NCI-H187 (cell line): ENCODE results near the gene CMIP.
"Not testable (repeated sequence)": the region's sequence is repeated elsewhere in the genome, so short reads cannot be mapped to it uniquely, and the experiment has no call there.

Experiments used
- DNase-seq, 2 experiments: peaks; one replicate each; lab custom pipeline; 2025; lab: John Stamatoyannopoulos, UW

CMIP gene

DNA sequence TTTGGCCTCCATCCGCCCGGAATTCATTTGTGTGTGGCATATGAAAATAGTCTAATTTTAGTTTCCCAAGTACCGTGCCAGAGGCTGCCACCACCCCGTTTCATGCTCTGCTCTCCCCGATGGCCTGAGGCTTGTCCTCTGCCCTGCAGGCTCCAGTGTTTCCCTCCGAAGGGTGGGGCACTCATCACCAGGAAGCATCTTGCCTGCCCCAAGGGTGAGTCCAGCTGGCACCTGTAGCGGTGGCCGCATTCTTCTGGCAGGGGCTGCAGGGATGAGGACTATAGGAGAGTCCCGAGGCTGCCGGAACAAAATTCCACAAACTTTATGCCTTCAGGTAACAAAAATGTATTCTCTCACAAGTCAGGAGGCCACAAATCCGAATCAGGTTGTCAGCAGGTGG lies 23.1 kb upstream of the CMIP start:
- no peak for DNase-seq

DNA sequence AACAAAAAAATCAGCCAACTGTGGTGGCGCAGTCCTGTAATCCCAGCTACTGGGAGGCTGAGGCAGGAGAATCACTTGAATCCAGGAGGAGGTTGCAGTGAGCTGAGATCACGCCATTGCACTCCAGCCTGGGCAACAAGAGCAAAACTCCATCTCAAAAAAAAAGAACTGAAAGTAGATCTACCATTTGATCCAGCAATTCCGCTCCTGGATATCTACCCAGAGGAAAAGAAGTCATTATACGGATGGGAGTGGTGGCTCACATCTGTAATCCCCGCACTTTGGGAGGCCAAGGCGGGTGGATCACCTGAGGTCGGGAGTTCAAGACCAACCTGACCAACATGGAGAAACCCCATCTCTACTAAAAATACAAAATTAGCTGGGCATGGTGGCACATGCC lies 22.5 kb upstream of the CMIP start:
- DNase-seq, result not testable (repeated sequence)

DNA sequence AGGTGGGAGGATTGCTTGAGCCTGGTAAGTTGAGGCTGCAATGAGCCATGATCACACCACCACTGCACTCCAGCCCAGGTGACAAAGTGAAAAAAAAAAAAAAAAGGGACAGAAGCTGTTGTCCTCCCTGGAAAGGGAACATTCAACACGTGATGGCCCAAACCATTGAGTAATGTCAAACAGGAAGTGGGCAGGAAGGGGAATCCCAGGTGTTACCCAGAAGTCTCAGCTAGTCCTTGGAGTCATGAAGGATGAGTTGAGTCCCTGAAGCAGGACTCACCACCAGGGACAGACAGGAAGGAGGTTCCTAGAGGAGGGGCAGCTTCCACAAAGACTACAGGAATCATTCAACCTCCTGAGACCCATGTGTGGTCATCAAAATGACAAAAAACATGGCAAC lies 19.8 kb upstream of the CMIP start:
- DNase-seq, result no peak

DNA sequence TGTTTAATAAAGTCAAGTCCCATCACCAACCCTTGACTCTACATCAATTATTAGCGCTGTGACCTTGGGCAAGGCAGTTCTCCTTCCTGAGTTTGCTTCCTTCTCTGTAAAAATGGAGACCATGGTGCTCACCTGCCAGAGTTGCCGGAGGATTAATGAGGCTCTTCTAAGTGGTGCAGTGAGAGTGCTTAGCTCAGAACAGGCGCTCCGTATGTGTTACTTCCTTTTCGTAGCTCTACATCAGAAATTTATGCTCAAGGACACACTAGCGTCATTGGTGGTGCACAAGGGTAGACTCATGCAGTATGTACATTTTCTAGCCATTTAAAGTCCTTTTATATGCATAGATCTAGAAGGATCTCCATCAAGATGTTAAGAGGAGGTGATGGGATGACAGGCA lies 17.4 kb upstream of the CMIP start:
- no peak for DNase-seq

DNA sequence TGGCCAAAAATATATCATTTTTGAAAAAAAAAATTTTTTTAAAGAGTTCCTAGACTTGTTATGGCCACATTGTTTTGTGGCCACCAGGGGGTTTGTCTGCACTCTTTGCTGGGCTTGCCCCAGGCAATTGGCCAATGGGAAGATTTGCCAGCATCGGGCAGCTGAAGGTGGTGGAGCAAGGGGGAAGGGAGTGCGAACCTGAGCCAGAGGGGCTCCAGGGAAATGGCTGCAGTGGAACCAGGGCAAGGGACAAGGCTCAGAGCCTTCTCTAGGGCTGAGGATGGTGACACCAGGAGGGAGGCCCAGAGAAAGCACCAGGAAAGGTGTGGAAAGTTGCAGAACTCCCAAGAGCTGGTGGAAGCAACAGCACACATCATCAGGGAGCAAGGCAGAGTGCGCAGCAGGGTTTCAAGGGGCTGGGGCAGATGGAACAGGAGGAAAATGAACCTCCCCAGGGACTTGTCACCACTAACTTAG lies 15.5 kb upstream of the CMIP start:
- no peak for DNase-seq

DNA sequence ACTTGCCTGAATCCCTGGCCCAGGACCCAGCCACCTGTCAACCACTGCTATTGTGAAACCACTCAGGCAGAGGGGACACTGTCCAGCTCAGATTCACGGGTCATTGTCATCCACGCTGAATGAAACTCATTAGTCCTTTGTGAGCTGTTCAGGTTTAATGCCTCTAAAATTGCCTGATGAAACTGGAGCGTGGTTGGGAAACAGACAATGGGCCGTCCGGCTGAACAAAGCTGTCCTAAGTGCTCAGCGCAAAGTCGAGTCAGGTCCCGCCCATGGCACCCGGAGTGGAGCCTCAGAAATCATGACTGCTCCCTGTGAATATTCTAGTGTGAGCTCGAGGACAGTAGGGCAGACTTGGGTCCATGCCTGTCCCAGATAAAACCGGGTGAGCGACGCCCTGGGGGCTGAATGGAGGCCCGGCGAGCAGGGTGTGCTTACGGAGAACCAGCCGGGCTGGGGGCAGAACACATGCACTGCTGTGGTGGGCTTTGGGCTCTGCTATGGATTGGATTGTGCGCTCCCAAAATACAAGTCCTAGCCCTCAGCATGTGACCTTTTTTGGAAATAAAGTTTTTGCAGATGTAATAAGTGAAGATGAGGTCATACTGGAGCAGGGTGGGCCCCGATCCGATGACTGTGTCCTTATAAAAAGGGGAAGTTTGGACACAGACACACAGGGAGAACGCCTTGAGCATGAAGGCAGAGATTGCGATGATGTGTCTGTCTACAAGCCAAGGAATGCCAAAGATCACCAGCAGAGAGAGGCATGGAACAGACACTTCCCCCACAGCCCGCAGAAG lies 12.9 kb upstream of the CMIP start:
- no peak for DNase-seq

DNA sequence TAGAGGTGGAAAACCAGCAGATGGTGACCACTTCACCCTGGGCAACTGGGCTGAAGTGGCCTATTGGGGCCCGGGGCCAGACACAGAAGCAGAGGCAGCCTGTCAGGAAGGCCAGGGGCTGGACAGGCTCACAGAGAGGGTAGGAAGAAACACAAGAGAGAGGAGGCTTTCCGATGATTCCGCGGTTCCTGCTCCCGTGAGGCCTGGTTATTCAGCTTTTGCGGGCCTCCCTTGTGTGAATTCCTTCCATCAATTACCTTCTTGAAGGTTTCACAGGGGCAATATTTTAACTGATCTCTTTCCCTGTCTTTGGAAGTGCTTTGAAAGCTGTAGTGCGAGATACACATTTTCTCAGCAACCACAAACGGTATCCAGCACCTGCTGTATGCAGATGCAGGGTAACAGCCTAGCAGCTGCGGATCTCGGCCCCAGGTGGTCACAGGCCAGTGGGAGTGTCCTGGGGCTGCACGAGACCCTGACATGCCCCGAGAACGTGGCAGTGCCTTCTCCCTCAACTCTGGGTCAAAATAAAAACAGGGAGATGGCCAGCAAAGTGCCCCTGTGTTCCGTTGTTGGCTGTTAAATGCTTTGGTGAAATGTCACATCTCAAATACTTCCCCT lies 11.6 kb upstream of the CMIP start:
- DNase-seq, result peak in 1 of 2 experiments; percentile 42

DNA sequence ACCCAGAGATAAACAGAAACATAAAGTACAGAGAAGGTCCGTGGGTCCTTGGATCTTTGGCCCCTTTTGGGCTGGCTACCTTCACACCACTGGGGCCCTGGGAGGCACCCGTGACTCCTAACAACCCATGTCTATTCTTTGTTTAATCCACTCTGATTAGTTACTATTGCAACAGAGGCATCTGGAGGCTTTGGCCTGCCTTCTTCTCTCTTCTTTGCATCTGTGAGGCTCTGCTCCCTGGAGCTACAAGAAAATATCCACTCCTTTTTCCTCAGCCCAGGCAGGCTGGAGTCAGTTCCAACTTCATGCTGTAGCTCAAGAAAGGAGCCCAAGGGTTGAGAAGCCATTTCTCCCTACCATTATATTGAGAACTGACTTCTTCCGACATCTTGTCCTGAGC lies 9.5 kb upstream of the CMIP start:
- DNase-seq, result no peak

DNA sequence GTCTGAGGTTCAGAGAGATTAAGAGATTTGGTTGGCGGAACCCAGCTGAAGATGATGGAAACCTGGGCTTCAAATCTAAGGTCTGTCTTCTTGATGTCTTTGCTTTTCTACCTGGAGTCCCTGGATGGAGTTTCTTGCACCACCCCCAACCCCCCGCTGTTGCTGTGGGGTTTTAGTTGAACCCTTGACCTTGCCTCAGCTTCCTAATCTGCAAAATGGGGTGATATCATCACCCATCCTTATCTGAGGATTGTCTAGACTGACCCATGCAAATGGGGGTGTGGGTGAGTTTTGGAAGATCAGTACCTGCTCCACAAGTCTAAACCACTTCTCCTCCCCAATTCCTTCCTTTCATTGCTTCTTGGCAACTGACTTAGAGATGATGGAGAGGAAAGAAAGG lies 9.0 kb upstream of the CMIP start:
- no peak for DNase-seq

DNA sequence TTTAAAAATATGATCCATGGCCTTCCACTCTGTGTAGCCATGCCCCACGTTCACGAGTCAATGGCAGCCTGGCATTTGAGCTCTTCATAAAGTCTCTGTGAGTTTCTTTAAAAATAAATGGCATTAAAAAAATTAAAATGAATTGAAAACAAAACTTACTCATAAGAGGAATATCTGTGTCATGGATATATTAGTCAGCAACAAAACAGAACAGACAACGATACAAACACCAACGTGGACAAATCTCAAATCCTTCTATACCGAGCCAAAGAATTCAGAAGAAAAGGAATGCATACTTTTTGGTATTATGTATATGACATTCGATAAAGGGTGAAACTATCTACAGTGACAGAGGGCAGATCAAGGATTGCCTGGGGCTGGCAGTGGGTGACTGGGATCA lies 8.2 kb upstream of the CMIP start:
- DNase-seq, result no peak

DNA sequence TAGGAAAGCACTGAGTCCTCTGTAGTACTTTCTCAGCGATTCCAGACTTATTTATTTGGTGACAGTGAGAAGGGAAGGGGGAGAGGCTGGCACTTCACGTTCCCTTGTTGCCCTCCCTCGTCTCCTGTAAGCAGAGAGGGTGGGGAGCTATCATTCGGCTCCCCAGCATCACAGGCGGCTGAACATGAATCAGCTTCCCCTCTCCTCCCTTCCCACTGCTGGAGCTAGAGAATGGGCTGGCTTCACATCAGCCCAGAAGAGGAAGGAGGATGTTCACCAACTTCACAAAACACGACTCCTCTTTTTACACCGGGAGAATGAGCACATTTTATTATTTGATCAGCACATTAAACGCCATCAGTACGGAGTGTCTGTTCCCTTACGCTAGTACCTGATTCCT lies 6.7 kb upstream of the CMIP start:
- DNase-seq, result no peak

DNA sequence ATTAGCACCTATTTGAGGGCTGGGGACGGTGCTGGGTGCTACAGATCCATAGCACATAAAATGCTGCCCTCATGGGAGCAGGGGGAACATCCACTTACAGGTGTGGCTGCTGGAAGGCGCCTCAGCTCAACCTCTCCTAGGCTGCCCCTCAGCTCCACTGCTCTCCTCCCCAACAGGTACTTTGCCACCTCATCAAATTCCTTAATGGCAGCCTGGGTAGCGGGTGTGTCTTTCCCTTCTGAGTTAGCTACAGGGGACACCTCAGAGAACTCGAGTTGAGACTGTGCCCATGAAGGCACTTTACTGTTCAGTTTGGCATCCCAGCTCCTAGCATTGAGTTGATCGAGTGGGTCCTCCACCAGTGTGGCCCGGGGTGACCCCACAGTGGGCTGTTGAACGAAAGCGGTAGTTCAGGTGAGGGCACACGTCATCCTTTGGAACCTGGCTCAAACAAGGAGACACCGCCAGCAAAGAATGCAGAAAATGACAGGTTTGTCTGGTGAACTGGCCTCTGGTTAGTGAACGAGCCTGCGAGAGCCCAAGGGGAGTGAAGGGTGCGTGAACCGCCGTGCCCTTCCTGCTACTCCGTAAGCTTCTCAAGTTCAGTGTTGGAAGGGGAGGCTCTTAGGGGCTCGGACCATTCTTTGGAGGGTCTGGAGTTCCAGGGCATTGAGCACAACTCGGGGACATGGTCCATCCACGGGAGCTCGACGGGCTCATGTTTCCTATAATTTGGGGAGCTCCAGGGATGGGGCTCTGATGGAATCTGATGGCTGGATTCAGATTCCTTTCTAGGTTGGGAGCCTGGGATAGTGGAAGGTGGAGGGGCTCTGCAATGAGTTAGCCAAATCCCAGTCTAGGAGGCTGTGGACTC lies 3.5 kb upstream of the CMIP start:
- DNase-seq, result no peak

DNA sequence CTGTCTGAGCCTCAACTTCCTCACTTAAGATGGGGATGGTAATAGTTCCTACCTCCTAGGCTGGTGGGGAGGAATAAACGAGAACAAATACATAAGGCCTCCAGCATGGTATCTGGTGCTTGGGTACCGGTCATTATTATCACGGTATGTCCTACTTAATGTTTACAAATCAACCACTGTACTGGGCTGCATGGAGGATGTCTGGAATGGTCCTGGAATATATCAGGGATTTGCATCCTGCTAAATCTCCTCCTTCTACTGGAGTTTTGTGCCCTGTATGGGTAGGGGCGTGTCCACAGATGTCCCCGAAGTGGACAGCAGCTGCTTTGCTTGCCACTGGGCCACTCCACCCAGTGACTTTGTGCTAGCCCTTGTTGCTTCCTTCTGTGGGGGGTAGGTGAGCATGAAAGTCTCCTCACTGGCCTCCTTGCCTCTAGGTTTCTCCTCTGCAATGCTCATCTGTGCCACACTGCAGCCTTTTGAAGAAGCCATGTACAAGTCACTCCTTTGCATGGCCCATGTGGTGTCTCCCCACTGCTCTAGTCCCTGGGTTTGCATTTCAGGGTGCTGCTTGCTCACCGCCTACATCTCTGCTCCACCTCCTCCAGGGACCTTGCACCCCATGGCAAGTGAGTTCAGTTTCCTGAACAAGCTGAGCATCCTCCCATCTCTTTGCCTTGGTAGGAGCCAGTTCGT lies 2.2 kb upstream of the CMIP start:
- DNase-seq, result no peak

DNA sequence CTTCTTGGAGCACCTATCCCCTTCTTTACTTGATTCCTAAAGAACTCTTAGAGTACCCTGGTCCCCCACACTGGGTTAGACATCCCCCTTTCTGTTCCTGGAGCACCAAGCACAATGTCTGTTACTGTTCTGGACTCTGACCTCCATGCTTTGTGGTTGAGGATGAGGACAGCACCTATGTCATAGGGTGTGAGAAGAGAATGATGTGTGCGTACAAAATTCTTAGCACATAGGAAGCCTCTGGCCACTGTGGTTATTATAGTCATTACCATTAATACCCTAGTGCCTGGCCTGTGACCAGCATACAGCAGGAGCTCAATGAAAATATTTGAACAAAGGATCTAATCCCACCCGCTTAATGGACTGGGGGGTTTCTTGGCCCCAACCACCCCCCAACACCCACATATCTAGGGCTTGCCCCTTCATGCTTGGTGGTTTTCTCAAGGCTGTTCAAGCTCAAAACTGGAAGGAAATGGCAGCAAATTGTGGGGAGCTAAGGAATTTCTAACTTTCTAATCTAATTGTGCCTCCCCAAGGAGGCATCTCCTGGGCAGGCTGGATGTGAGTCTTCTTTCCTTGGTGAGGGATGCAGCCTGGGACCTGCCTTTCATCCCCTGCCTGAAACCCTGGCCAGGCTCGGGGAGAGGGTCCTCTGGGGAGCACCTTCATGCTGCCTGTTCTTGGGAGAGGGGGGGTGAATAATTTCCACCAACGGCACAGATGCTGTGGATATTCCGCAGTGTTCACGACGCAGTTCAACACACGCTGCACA lies 1.5 kb upstream of the CMIP start:
- DNase-seq, result no peak

DNA sequence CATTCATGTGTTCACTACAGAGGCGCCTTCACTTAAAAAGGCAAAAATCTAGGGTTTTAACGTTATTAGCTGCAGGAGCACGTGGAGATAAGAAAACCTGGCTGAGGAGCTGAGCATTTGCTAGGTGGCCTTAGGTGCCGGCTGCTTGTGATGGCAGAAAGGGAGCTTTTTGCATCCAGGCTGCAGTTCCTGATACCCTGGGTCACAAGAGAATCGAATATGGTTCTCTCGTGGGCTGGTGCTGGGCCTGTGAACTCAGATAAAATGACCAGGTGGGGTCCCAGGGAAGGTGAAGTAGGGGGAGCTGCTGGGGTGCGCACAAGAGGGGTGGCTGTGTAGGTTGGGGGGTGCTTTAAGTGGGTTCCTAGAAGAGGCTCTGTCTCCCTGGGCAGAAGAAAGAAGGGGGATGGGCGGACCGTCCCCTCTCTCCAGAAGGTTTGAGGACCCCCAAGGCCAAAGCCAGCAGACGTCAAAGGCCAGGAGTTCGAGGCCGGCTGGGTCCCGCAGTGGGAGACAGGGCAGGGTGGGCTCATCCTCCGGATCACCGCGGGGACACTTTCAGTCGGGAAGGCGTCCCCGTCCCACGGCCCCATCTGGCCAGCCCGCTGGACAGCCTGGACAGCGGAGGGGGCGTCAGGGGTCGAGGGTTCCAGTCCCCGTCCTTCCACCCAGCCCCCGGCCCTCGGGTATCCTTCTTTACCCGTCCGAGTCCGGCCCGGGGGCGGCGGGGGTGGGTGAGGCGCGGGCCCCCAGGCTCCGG lies 740 bp upstream of the CMIP start:
- DNase-seq, result no peak

DNA sequence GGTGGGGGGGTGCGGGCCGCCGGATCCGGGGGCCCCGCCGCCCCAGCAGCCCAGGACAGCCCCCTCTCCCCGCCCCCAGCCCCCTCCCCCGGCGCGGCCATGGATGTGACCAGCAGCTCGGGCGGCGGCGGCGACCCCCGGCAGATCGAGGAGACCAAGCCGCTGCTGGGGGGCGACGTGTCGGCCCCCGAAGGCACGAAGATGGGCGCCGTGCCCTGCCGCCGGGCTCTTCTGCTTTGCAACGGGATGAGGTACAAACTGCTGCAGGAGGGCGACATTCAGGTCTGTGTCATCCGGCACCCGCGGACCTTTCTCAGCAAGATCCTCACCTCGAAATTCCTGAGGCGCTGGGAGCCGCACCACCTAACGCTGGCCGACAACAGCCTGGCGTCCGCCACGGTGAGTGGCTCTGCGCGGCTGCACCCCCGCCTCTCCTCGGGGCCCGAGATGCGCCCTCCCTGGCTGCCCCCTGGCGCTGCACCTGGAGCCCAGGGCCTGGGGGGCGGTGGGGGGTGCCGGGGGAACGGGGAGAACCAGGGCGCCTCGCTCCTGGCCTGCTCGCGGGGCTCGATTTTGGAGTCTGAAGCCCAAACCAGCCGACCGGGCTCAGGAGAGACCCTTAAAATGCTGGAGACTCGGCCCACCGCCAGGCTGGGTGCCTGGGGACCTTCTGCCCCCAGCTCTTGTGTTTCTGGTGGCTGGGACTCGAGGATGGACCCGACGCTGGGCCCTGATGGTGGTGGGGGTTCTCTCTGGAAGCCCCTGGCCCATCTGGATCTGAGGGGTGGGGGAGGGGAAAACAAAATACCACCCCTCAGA lies 744 bp downstream of the CMIP start:
- no peak for DNase-seq

DNA sequence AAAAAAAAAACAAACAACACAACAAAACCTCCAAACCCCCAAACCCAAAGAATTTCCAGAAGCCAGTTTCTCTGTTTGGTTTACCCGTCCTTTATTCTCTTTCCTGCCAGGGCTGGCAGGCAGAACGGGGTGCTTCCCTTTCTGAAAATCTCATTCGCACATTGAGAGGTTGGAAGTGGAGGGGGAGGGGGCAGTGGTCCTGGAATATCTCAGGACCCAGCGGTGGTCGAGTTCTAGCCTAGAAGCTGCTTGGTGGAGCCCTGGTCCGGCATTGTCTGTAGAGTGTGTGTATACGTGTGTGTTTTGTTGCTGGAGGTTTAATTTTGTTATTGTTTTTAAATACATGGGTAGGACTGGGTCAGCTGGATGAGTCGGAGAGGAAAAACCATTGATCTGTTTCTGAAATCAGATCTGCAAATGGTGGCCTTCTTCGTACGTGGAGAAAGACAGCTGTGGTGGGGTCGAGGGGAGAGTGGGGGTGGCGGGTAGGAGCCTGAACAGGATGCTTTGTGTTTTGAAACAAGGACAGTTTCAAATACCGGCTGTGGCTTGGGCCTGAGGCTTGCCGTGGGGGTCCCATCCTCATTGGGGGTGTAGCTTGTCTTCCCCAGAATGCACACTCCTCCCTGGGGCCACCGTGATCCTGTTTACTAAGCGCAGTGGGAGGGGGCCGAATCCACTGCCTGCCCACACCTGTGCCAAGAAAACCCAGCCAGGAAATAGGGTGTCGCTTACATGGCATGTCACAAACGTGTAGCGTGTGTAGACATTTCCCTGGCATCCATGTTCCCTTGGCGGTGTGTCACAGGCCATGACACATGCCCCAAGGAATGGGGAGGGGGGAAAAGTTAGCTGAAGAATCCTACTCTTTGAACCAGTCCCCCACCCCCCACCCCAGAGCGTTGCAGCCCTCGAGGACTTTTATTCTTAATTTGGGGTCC lies 1.6 kb downstream of the CMIP start:
- DNase-seq, result no peak

DNA sequence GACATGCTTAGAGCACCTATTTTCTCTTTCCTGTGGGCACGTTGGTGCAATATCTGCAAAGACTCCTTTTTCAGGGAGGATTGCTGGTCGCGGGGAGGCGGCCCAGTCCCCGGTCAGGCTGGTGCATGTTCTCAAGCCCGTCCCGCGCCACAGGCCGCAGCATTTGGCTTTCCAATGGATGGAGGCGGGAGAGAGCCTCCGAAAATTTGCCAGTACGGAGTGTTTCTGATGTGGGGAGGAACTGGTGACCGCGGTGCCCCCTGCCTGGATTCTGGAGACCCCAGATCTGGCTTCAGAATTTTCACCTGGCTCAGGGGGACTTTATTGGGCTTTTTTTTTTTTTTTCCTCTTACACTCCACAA lies 2.3 kb downstream of the CMIP start:
- DNase-seq, result no peak
